GM18498 (cell line): ENCODE measurements around the gene TSSK2.
A peak's percentile ranks its signal among the peaks of the same experiment; 100 is the strongest.

Experiments used
- ATAC-seq: cut with Tn5 transposase; IDR thresholded peaks from one replicate; pipeline ENCODE4 v1.9.1; 2021; ENCODE audit warnings: mild to moderate bottlenecking, moderate library complexity; ENCODE audit not compliant: unreplicated experiment

Gene TSSK2

DNA sequence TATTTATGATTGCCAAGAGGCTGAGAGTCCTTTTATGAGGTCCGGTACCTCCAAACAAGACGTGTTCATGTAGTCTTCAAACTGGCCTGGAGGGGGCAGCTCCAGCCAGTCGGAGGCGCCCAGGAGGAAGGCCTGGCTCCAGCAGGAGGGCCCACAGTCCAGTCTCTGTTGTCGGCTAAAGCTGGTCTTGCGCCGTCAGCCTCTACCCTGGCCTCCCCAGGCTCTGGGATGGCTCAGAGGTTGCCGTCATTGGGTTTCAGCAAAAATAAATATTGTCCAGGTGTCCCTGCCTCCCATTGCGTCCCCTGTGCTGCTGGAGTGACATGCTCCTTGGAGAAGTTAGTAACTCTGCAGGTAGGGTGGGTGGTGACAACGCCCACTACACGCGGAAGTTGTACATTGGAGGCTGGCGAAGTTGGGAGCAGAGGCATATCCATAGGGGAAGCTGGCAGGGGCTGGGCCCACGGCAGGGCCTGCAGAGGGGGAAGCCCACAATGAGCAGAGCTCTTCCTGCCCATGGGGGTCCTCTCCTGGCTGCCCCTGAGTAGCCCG lies 48.5 kb downstream of the TSSK2 start:
- peak; percentile 33 for ATAC-seq

DNA sequence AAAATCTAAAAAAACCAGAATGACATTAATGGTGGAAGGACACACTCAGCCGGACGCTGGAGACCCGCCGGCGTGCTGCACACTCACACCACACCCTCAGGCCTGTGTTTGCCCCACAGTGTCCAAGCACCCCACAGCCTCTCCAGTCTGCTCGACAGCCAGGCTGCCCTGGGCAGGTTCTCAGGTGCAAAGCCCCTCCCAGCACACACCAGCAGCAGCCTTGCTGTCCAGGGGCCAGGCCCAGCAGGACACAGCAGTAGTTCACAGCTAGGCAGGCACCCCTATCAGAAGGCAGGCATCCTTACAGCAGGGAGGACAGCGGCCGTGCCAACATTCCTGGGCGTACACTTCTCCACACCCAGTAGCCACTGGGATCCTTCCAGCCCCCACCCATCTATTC lies 49.1 kb downstream of the TSSK2 start:
- ATAC-seq: no peak

DNA sequence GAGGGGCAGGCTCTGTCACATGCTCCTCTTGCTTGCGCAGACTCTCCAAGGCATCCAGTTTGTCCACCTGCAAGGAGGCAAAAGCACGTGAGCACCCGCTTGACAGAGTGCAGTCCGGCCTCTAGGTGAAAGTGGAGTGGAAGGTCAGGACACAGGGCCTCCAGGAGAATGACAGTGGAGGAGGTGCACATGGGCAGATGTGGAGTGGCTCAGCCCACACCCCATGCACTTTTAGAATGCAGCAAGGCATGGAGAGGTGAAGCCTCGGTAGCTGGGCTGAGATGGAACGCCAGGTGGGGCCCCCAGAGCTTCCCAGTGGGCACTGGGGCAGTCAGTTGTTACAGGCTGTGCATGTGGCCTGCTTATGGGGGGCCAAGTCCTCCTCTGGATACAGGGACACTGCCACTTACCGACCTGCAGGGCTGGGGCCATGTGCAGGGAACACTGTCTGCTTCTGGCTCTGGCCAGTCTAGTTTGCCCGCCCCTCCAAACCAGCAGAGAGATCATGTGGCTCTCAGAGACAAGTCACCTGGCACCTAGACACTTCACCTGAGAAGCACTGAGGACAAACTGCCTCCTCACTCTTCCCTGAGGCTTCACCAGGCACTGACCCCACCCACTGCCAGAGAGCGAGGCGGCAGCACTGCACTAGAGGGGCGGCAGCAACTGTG lies 49.8 kb downstream of the TSSK2 start:
- ATAC-seq: no peak

DNA sequence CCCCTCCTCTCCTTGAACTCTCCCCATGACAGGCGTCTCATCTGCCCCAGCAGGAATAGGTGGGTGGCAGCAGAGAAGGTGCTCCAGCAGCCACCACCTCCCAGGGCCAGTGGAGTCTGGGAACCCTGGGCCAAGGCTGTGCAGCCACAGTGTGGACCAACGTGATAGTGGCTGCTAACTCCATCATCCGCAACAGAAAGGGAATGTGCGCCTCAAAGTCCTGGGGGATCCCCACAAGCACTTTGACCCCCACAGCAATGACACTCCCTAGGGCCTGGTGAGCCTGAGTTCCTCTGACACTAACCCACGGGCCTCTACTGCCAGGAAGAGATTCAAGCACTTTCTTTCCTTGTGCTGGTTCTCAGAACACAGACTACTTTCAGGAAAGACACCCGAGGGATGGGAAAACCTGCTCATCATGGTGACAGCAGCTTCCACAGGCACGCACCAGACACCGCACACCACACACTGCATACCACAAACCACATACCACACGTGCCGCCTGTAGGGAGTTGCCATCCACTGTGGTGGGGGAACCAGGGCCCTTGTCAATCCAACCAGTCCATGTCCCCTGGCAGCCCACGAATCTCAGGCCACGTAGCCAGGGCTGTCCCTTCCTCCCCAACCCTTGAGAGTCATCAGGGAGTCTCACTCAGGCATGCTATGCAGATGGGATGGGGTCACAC lies 50.8 kb downstream of the TSSK2 start:
- no peak for ATAC-seq
